ENCODE measurements around the gene ERF.

ERF gene

GRCh38 chr19:42206871-42207755 lies 47.8 kb downstream of the ERF start:
- DNase-seq: no peak

- DNase-seq: no peak
Measured at GRCh38 chr19:42204664-42205063, 50.3 kb downstream of the ERF start.

- DNase-seq: no peak
Measured at GRCh38 chr19:42203700-42204099, 51.2 kb downstream of the ERF start.

GRCh38 chr19:42202290-42202880 lies 52.5 kb downstream of the ERF start:
- DNase-seq: no peak

- DNase-seq: no peak
Measured at GRCh38 chr19:42201489-42202289, 53.2 kb downstream of the ERF start.

- DNase-seq: no peak
Measured at GRCh38 chr19:42200116-42200715, 54.7 kb downstream of the ERF start.

GRCh38 chr19:42199440-42200115 lies 55.4 kb downstream of the ERF start:
- peak; percentile 14 for DNase-seq

- no peak for DNase-seq
Measured at GRCh38 chr19:42198676-42199439, 56.1 kb downstream of the ERF start.

All from NCI-H345 (cell line).